OCI-LY3 (cell line): ENCODE data around the gene IL2RG.
A peak's percentile ranks its signal among the peaks of the same experiment; 100 is the strongest.

ENCODE experiments used
- H2AFZ ChIP-seq: fragments of 200-600, 300-600 bp; shearing (Covaris generic); 2 replicates; pipeline ENCODE4 v1.6.0; 2014; ENCODE audit warnings: antibody characterized with exemption, low read depth, low read length
- H3K27ac ChIP-seq: fragments of 200-600, 300-600 bp; sonication (generic); 2 replicates; pipeline ENCODE4 v1.5.1; 2014; ENCODE audit warnings: mild to moderate bottlenecking, low read length, moderate library complexity, mixed read lengths
- H3K27me3 ChIP-seq: fragments of 200-600, 300-600 bp; sonication (generic); 2 replicates; pipeline ENCODE4 v1.6.1; 2014; ENCODE audit warnings: low read depth, low read length, mixed read lengths
- H3K36me3 ChIP-seq: fragments of 200-600, 300-600 bp; sonication (generic); replicated peaks from 2 replicates; pipeline ENCODE3; 2014; ENCODE audit warnings: low read depth, low read length, mixed read lengths
- H3K4me1 ChIP-seq: fragments of 300-600, 200-600 bp; sonication (generic); 2 replicates; pipeline ENCODE4 v1.6.1; 2014; ENCODE audit warnings: low read length, mixed read lengths
- H3K4me2 ChIP-seq: fragments of 200-600, 300-600 bp; sonication (generic); 2 replicates; pipeline ENCODE4 v1.6.1; 2014; ENCODE audit warnings: low read length, mixed read lengths
- H3K4me3 ChIP-seq: fragments of 300-600, 200-600 bp; sonication (generic); 2 replicates; pipeline ENCODE4 v1.5.1; 2014; ENCODE audit warnings: antibody characterized with exemption, mild to moderate bottlenecking, low read length, moderate library complexity
- H3K79me2 ChIP-seq: fragments of 300-600, 200-600 bp; shearing (Covaris generic); 2 replicates; pipeline ENCODE4 v1.6.1; 2014; ENCODE audit warnings: mild to moderate bottlenecking, low read length, mixed read lengths
- H3K9ac ChIP-seq: fragments of 300-600, 200-600 bp; shearing (Covaris generic); 2 replicates; pipeline ENCODE4 v1.6.0; 2014; ENCODE audit warnings: mild to moderate bottlenecking, low read length, moderate library complexity
- H3K9me3 ChIP-seq: fragments of 200-600, 300-600 bp; shearing (Covaris generic); 2 replicates; pipeline ENCODE4 v1.6.1; 2014; ENCODE audit warnings: low read length, mixed read lengths; ENCODE audit not compliant: insufficient read depth
- H4K20me1 ChIP-seq: fragments of 200-600, 300-600 bp; sonication (generic); 2 replicates; pipeline ENCODE4 v1.6.1; 2016; ENCODE audit warnings: low read length, mixed read lengths; ENCODE audit not compliant: insufficient read depth
- CTCF ChIP-seq: fragments of 200-600, 300-600 bp; sonication (generic); IDR thresholded peaks from 2 replicates; pipeline ENCODE4 v1.5.1; 2014; ENCODE audit warnings: antibody characterized with exemption, low read length, low read depth
- EZH2phosphoT487 ChIP-seq: fragments of 200-600 bp; shearing (Covaris generic); IDR thresholded peaks from 2 replicates; pipeline ENCODE4 v1.6.1; 2018; ENCODE audit warnings: antibody characterized with exemption, mixed run types, low read depth

The IL2RG gene

GRCh38 chrX:71118032-71118984 lies 6.9 kb upstream of the IL2RG start, which contains the start of gene MED12:
Gene MED12 (plus strand): TSS chrX:71118596. CDS start chrX:71118755, 159 bp downstream.
- H3K4me3 ChIP-seq, result peak within 1 kb of the TSS; percentile 91
- peaks cover 17% of the 10 kb centered on the region for H3K36me3 ChIP-seq
- H3K9me3 ChIP-seq, result no peaks in the 10 kb centered on the region
- H3K27me3 ChIP-seq, result no peaks in the 10 kb centered on the region
- H2AFZ ChIP-seq, result peak within 1 kb of the TSS; percentile 64; the same call in 1 of the 2 replicates
- TF ChIP-seq CTCF (no peak), EZH2phosphoT487 (no peak)
- H3K4me1 ChIP-seq, result peaks cover 10% of the 10 kb centered on the region
- H4K20me1 ChIP-seq, result no peaks in the 10 kb centered on the region
- H3K79me2 ChIP-seq, result peaks cover 7% of the 10 kb centered on the region
- H3K9ac ChIP-seq, result peak within 1 kb of the TSS; percentile 91
- H3K27ac ChIP-seq, result peak within 1 kb of the TSS; percentile 52
- peak within 1 kb of the TSS; percentile 75 for H3K4me2 ChIP-seq

- Histone ChIP-seq H3K27me3 (no peaks in the 10 kb centered on the region), H3K79me2 (peaks cover 8% of the 10 kb centered on the region), H3K27ac (no peak overlapping the region), H3K9ac (0 out of 2 replicates have a peak overlapping the region, but pooled peaks have one; percentile 91), H3K4me1 (peaks cover 16% of the 10 kb centered on the region), H3K36me3 (peaks cover 13% of the 10 kb centered on the region), H3K9me3 (no peaks in the 10 kb centered on the region), H3K4me2 (peak overlapping the region; percentile 75), H3K4me3 (peak overlapping the region; percentile 91), H4K20me1 (no peaks in the 10 kb centered on the region), H2AFZ (no peak overlapping the region)
- TF ChIP-seq EZH2phosphoT487, result no peak
- no peak for TF ChIP-seq CTCF
Observed at GRCh38 chrX:71117358-71117757, 6.0 kb upstream of the IL2RG start.

- Histone ChIP-seq H4K20me1 (no peaks in the 10 kb centered on the region), H2AFZ (peak overlapping the region; percentile 95), H3K4me3 (peak overlapping the region; percentile 93), H3K9ac (peak overlapping the region; percentile 94), H3K9me3 (no peaks in the 10 kb centered on the region), H3K36me3 (peaks cover 24% of the 10 kb centered on the region), H3K4me1 (peaks cover 23% of the 10 kb centered on the region), H3K27me3 (no peaks in the 10 kb centered on the region), H3K79me2 (peaks cover 26% of the 10 kb centered on the region), H3K27ac (peak overlapping the region; percentile 69), H3K4me2 (peak overlapping the region; percentile 89)
- no peak for TF ChIP-seq CTCF
- TF ChIP-seq EZH2phosphoT487, result no peak
Observed at GRCh38 chrX:71111921-71112431, 599 bp upstream of the IL2RG start.

GRCh38 chrX:71109051-71109450 lies 2.3 kb downstream of the IL2RG start:
- peaks cover 23% of the 10 kb centered on the region for H3K4me1 ChIP-seq
- H3K9me3 ChIP-seq, result no peaks in the 10 kb centered on the region
- H3K9ac ChIP-seq, result no peak overlapping the region
- H3K4me2 ChIP-seq, result no peak overlapping the region
- no peak overlapping the region for H3K4me3 ChIP-seq
- no peaks in the 10 kb centered on the region for H3K27me3 ChIP-seq
- H3K27ac ChIP-seq, result no peak overlapping the region
- H3K36me3 ChIP-seq, result peaks cover 24% of the 10 kb centered on the region
- no peaks in the 10 kb centered on the region for H4K20me1 ChIP-seq
- H3K79me2 ChIP-seq, result peaks cover 26% of the 10 kb centered on the region
- TF ChIP-seq EZH2phosphoT487, result no peak
- TF ChIP-seq CTCF, result no peak
- H2AFZ ChIP-seq, result no peak overlapping the region
